ENCODE results near the gene PPP1R7. TPM values are rescaled to one million over a fixed set of nuclear protein-coding genes. Genes with fewer than 3 reads are reported as not detected.
A peak's percentile ranks its signal among the peaks of the same experiment; 100 is the strongest.

Gene PPP1R7
- total RNA-seq, 2 donors from 2014 or later = 56.0 to 58.7 TPM

- intact Hi-C loops (cut with DNase I, micrococcal nuclease) = no loop called here
- ATAC-seq = peak; percentile 30
- no peak for DNase-seq
Observed at GRCh38 chr2:241136191-241136590, 14.1 kb upstream of the PPP1R7 start.

- intact Hi-C loops (cut with DNase I, micrococcal nuclease) = no loop called here
- DNase-seq = no peak
- no peak for ATAC-seq
Observed at GRCh38 chr2:241136661-241137260, 13.5 kb upstream of the PPP1R7 start.

- DNase-seq = no peak
- ATAC-seq = no peak
- intact Hi-C loops (cut with DNase I, micrococcal nuclease) = no loop called here
Observed at GRCh38 chr2:241137276-241138190, 12.7 kb upstream of the PPP1R7 start.

GRCh38 chr2:241138471-241138870, 11.8 kb upstream of the PPP1R7 start:
- intact Hi-C loops (cut with DNase I, micrococcal nuclease) = no loop called here
- no peak for DNase-seq

GRCh38 chr2:241139531-241140444, 10.5 kb upstream of the PPP1R7 start:
- ATAC-seq (no peak), DNase-seq (no peak)
- intact Hi-C loops (cut with DNase I, micrococcal nuclease) = no loop called here

More at GRCh38 chr2:241138471-241138870, 11.8 kb upstream of the PPP1R7 start:
- ATAC-seq = no peak

GRCh38 chr2:241140445-241140840, 9.8 kb upstream of the PPP1R7 start:
- intact Hi-C loops (cut with DNase I, micrococcal nuclease) = no loop called here
- no peak for ATAC-seq
- DNase-seq = no peak

- intact Hi-C loops (cut with DNase I, micrococcal nuclease) = no loop called here
- ATAC-seq (no peak), DNase-seq (no peak)
Observed at GRCh38 chr2:241141214-241141770, 9.0 kb upstream of the PPP1R7 start.

GRCh38 chr2:241142063-241142462, 8.2 kb upstream of the PPP1R7 start:
- DNase-seq (no peak), ATAC-seq (no peak)
- intact Hi-C loops (cut with DNase I, micrococcal nuclease) = no loop called here

- intact Hi-C loops (cut with DNase I, micrococcal nuclease) = no loop called here
- ATAC-seq = no peak
- no peak for DNase-seq
Observed at GRCh38 chr2:241142593-241142992, 7.7 kb upstream of the PPP1R7 start.

- ATAC-seq = no peak
- no peak for DNase-seq
- intact Hi-C loops (cut with DNase I, micrococcal nuclease) = no loop called here
Observed at GRCh38 chr2:241146286-241146685, 4.0 kb upstream of the PPP1R7 start.

GRCh38 chr2:241147336-241147735, 2.9 kb upstream of the PPP1R7 start:
- intact Hi-C loops (cut with DNase I, micrococcal nuclease) = no loop called here
- DNase-seq (no peak), ATAC-seq (no peak)

GRCh38 chr2:241148239-241148638, 2.0 kb upstream of the PPP1R7 start:
- no peak for DNase-seq

GRCh38 chr2:241148891-241149674, 1.2 kb upstream of the PPP1R7 start, which contains the start of gene PASK:
PASK (minus strand) TSS chr2:241149472; CDS start chr2:241143032, 6,440 bp downstream.
- peak; percentile 95 to 98 for DNase-seq
- peak; percentile 87 for ATAC-seq
- intact Hi-C loops (cut with DNase I, micrococcal nuclease) = no loop called here

More at GRCh38 chr2:241148239-241148638, 2.0 kb upstream of the PPP1R7 start:
- intact Hi-C loops (cut with DNase I, micrococcal nuclease) = no loop called here
- no peak for ATAC-seq

- intact Hi-C loops (cut with DNase I, micrococcal nuclease) = no loop called here
- DNase-seq (no peak), ATAC-seq (no peak)
Observed at GRCh38 chr2:241149675-241149924, 667 bp upstream of the PPP1R7 start.

GRCh38 chr2:241150660-241151530, 628 bp downstream of the PPP1R7 start:
- DNase-seq = peak in 1 of 2 donors; percentile 61
- intact Hi-C loops (cut with DNase I, micrococcal nuclease) = no loop called here
- peak; percentile 19 for ATAC-seq

- DNase-seq = no peak
- ATAC-seq = no peak
- intact Hi-C loops (cut with DNase I, micrococcal nuclease) = no loop called here
Observed at GRCh38 chr2:241151934-241152660, 1.8 kb downstream of the PPP1R7 start.

- no peak for DNase-seq
- intact Hi-C loops (cut with DNase I, micrococcal nuclease) = no loop called here
- no peak for ATAC-seq
Observed at GRCh38 chr2:241153616-241154015, 3.3 kb downstream of the PPP1R7 start.
